Measurements from ENCODE around the gene EEF1AKMT2.

DNA sequence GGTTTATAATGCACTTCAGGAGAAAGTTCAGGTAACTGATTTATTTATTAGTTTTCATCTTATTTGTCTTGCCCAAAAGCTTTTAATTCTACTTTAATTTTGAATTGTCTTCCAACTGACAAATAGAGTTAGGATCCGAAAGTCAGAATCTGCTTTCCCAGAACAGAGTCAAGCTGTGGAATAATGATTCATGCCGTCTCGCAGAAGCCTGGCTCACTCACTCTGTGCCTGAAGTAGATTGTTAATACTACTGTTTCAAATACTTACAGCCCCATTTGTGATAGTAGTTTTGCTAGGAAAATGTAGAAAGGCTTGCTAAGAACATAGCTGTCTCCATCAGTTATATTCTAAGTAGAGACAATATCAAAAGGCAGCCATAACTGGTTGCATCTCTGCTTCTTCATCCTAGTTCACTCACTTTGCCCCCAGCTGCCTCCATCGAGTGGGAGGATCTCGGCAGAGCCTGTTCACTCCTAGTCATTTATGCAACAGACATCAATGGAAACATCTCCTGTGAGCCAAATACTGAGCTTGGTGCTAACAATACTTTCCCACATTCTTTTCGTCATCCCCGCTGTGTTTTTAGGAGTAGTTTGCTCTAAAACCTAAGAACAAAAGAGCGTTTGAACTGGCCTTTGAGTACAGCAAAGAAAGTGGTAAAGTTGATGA is 37.9 kb upstream of the EEF1AKMT2 start:
- TF ChIP-seq FOXA1 (IDR thresholded peaks at IDR 0.05) (no peak), FOXM1 (IDR thresholded peaks at IDR 0.05; ENCODE audit: borderline replicate concordance) (no peak), BHLHE40 (IDR thresholded peaks at IDR 0.05; ENCODE audit: borderline replicate concordance) (no peak), ZNF384 (IDR thresholded peaks at IDR 0.05) (no peak), FOXK2 (IDR thresholded peaks at IDR 0.05) (no peak), SUZ12 (IDR thresholded peaks at IDR 0.05) (no peak), TARDBP (IDR thresholded peaks at IDR 0.05) (no peak)

Data from HEK293T (cell line).